GOT3 (cell line): ENCODE measurements around the gene PIMREG.
"Not testable (repeated sequence)": the region's sequence is repeated elsewhere in the genome, so short reads cannot be mapped to it uniquely, and the experiment has no call there.

Experiments
- DNase-seq: peaks from one replicate; lab custom pipeline; 2025; ENCODE audit warnings: mixed read lengths; lab: John Stamatoyannopoulos, UW

The PIMREG gene

DNA sequence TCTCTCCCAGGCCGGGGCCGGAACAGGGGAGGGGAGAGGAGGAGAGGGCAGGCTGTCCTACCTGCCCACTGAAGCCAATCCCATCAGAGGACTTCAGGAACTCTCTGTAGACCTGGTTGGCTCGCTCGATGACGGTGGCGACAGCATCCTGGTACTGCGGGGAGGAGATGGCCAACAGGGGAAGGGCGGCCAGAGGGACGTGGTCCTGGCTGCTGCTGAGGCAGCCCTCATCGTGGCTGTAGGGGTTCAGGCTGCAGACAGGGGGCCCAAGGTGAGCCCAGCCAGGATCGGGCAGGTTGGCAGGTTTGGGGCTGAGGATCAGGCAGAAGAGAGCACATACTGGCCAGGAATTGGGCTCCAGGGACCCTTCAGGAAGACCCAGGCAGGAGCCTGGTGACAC lies 34.2 kb downstream of the PIMREG start:
- no peak for DNase-seq

DNA sequence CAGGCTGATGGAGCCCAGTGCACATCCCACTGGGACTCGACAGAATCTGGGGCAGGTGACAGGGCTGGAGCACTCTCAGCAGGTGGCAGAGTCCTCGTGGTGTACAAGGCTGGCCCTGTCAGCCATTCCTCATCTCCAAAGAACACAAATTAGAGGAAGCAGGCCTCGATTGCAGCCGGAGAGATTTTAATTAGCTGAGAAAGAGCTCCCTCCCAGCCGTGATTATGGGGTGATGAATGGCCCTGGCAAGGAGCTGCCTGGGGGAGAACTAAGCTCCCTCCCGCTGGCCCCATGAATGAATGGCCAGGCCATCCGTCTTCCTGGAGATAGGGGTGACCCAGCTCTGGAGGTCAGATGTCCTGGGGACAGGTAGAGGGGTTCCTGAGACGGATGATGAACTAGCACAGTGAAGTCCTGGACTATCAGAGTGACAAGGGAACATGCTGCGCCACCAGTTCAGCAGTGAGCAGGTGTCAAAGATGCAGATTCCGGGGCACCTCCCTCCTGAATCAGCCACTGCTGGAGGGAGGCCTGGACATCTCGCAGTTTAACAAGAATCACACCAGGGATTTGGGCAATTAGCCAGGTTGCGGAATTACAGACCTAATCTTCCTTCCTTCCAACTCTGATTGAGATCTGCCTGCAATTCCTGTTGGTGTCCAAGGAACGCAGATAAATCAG lies 35.5 kb downstream of the PIMREG start:
- no peak for DNase-seq

DNA sequence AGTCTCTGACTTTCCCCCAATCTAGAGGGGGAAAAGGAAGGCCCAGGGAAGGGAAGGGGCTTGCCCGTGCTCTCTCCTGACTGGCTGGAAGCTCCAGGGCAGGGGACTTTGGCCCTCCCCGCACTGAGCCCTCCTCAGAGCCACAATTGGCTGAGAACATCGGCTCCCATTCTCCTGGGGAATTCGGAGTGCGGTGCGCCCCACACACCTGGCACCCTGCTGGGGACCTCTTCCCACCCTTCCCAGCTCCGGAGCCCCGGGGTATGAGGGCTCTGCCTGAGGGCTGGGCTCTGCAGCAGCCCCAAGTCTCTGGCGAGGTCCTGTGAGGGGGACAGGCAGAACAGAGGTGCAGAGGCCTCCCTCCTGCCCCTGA lies 36.0 kb downstream of the PIMREG start:
- no peak for DNase-seq

DNA sequence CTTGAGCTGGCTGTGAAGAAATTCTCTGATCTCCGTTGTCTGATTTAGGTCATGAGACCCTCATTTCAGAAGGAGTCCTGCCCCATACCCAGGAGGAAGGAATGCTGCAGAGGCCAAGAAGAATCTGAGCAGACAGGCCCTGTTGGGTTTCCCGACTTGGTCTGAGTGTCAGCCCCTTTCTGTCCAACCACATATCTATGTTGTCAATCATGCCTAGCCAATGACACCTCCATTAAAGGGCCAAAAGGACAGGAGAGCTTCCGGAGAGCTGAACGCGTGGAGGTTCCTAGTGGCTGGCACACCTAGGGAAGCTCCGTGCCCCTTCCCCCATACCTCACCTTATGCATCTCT lies 37.8 kb downstream of the PIMREG start:
- no peak for DNase-seq

DNA sequence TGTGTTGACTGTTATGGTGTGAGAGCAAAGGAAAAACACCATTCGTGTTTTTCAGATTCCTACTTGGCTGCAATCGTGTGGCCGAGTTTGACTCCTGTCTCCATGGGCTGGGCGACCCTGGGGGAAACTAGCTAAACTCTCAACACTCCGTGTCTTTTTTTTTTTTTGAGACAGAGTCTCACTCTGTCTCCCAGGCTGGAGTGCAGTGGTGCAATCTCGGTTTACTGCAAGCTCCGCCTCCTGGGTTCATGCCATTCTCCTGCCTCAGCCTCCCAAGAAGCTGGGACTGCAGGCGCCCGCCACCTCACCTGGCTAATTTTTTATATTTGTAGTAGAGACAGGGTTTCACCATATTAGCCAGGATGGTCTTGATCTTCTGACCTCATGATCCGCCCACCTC lies 38.5 kb downstream of the PIMREG start:
- not testable (repeated sequence) for DNase-seq

DNA sequence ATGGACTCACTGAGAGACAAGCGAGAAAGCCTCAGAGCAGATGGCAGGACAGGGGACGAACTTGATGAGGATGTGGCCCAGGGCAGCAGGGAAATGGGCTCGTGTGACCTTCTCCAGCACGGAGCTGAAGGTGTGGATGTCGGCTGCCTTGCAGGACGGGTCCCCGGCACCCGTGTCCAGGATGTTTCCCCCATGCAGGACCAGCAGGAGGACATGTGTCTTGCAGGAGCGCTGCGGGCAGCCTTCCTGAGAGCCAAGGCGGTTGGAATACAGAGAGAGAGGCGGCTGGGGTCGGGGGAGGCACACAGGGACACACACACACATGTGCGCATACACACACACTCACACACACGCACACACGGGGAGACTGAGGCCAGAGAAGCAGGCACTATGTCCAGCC lies 39.3 kb downstream of the PIMREG start:
- no peak for DNase-seq

DNA sequence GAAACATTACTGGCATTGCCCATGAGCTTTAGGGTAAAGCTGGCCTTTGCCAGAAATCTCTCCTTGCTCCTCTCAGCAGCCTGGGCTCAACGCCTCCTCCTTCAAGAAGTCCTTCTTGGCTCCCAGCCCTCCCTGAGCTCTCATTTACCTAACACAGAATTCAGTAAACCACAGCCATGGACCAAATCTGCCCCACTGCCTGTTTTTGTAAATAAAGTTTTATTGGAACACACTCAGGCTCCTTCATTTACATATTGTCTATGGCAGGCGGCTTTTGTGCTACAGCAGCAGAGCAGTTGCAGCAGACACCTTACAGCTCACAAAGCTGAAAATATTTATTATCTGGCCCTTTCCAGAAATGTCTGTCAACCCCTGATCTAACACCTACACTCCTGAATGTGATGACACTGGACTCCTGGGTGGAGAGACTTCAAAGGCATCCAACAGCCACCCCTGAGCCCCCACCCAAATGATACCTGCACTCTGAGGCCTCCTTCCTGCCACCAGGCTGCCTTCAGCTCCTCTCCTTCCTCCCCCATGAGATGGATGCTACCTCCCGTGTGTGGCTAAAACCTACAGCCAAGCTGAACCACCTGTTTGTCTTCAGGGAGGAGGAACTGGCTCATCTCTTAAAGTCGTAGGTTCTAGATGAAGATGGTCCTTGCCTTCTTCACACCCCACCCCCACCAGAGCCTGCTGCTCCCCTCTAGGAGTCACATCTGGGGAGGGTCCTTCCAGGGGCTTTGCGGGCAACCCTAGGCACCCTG lies 41.6 kb downstream of the PIMREG start:
- DNase-seq = no peak

DNA sequence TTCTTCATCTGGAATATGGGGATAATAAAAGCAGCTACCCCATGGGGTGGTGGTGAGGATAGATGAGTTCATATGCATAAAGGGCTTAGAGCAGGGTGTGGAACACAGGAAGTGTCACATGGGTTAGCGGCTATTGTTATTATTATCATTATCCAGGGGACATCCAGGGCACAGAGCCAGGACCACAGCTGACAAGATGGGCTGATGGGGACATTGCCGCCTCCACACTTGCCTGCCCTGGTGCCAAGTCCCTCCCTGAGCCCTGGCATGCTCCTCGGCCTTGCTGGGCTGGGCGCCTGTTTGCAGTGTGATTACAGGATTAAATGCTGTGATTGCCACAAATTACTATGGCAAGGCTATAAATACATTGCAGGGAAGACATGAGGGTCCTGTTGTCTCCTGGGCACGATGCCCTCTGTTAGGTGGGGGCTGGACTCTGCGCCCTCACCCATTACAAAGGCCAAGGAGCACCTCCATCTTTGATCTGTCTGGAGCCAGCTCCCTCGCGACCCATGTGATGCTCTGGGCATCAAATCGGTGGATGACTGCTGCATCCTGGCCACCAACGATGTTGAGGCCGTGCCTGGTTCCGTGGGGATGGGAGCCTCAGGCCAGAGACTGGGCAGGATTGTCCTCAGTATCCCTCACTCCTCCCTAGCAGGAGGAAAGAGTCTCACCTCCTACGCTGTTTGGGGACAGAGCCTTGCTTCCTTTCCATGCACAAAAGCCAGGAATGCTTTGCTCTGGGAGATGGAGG lies 43.2 kb downstream of the PIMREG start:
- DNase-seq = no peak

DNA sequence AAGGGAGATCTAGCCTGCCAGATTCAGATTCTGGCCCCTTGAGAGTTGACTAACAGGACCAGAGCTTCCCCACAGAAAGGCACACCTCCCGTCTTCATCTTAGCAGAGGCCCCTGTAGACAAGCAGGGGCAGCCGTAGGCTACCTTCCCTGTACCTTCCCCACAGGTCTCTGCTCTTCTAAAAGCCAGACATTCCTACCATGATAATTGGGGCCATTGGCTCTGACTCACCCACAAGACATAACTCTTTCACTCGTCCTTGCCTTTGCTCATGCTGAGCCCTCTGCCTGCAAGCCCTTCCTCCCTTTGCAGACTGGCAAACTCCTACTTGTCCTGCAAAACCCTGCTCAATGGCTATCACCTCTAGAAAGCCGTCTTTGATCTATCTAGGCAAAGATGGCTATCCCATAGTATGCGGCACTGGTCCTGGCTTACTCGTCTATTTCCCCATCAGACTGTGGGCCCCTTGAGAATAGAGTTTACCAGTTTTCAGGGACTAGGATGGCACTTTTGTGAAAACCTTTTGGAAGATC lies 43.8 kb downstream of the PIMREG start:
- no peak for DNase-seq

DNA sequence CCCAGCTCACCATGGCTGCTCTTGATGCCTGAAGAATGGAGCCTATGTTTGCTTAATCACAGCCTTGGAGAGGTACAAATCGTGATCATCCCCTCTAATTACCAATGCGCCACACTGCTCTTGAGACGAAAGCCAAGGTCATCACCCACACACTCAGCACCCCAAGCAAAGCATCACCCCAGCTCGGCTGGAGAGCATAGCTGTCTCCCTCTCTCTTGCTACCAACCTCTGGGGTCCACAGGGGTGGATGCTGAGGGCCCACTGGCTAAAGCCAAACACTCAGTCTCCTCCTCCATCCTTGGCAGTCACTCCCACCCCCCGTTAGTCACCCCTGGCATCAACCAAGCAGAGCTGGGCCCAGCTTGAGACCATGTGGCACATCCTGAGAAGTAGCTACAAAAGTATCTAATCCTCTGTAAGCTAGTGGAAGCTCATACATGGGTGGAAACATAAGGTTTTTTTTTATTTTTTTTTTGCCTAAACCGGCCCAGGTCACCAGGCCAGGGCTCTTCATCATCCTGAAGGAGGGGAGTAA lies 44.8 kb downstream of the PIMREG start:
- no peak for DNase-seq

DNA sequence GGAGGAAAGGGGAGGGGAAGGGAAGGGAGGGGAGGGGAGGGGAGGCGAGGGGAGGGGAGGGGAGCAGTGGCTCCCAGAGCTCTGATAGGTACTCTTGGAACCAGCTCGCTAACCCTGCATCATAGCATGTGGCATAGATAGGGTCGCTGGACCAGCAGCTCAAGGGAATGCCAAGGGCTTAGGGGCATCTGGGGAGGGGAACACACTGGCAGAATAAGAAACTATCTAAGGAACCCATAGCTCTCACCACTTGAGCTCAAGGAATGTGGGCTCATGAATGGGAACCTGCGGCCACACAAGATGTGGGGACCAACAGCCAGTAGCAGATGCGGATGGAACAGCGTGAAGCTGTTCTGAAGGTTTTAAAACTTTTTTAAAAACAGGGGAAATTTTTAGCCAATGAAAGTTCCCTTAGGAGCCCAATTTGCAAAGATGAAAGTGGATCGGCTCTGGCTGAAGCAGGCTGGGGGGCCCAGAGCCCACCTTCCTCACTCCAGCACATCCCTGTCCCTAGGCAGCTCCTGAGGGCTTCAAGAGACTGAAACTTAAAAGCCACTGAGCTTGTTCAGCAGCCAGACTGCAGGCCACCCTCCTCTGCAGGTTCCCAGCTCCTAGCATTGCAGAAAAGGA lies 46.9 kb downstream of the PIMREG start:
- no peak for DNase-seq

DNA sequence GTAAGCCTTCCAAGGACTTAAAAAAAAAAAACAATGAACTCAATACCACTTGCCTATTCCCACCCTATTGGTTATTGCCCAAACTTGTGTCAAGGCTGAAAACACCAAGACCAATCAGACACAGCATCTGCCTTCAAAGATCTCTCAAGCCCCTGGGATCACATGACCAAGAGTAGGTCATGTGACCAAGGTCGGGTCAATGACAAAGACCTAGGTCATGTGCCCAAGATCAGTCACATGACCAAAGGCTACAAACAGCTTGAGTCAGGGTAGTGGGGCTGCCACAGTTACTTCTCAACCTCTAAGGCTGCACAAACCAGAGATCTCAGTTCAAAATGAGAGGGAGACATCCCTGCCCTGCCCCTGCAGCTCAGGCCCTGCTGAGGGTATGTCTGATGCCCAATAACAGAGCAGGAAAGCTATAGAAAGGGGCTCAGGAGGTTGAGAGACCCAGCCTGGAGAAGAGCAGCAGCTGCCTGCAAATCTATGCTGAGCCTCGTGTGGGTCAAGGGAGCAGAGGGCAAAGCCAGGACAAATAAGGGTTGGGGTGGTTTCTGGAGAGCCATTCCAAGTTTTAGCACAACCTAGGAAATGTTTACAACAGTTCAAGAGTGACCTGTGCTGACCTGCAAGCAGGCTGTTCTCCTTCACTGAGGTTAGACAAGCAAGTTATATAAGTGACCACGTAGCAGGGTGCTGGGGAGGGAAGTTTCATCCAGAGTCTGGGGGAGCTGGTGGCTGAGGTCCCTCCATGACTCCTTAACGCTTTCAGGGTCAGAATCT lies 48.8 kb downstream of the PIMREG start:
- DNase-seq = no peak

DNA sequence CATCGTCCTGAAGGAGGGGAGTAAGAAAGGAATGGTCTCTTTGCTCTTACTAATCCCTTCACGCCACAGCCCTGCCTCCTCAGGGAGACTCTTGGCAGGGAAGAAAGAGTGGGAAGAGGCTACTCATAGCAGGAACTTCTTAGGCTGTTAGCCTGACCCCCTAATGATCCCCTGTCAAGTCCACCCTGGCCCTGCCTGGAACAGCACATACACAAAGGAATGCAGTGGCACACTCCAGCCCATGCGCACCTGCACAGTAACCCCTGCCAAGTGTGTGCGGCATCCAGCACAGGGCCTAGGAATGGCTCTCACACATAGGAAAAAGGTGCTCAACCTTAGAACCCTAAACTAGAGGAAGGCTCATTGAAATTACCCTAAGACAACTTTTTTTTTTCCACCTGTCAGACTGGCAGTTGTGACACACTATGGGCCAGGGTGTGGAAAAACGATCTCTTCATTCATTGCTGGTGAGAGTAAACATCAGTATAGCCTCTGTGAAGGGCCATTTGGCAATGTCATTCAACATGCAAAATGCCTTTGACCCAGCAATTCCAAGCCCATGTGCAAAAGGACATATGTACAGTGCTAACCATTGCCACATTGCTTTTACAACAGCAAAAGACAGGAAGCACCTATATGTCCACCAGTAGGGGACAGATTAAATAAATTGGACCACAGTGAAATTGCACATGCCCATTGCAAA lies 50.1 kb downstream of the PIMREG start:
- no peak for DNase-seq

DNA sequence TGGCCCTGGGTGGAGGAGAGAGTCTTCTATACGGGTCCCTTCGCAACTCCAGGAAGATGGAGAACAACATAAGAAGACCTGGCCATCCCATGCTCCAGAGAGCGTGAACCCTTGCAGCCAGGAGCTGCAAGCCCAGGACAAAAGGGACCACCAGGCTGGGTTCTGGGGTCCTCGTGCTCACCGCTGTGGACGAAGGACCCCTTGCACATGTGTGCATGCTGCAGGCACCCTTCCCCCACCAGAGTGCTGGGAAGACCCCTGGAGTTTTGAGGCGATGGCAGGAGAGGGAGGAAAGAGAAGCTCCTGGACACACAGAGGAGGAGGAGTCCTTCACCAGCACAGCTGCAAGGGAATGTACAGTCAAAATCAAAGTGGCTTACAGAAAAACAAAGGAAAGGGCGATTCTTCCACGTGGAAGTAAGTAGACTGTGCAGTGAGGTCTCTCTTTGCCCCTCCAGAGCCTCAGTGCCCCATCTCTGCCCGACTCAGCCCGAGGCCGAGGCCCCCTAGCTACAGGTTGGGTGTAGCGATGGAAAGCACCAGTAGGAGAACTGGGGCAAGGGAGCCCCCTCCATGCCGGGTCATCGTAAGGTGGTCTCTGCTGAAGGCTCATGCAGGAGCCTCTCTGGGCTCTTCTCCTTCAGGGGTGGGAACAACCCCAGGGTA lies 51.3 kb downstream of the PIMREG start:
- DNase-seq = no peak

DNA sequence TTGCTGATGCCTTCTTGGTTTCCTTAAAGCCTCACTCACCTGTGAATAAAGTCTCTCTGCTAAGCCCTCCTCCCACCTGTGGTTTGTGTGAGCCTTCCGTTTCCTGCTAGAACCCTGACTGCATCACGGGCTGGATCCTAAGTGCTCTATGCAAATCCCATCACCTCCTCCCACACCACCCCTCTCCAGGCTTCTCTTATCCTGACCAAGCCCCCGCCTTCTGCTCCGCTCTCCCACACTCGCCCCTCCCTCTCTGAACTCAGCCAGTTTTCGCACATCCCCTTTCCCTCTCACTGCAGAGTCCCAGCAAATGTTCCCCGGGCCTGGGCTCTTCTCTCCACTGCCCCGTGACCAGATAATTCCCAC lies 51.8 kb downstream of the PIMREG start:
- DNase-seq = no peak

DNA sequence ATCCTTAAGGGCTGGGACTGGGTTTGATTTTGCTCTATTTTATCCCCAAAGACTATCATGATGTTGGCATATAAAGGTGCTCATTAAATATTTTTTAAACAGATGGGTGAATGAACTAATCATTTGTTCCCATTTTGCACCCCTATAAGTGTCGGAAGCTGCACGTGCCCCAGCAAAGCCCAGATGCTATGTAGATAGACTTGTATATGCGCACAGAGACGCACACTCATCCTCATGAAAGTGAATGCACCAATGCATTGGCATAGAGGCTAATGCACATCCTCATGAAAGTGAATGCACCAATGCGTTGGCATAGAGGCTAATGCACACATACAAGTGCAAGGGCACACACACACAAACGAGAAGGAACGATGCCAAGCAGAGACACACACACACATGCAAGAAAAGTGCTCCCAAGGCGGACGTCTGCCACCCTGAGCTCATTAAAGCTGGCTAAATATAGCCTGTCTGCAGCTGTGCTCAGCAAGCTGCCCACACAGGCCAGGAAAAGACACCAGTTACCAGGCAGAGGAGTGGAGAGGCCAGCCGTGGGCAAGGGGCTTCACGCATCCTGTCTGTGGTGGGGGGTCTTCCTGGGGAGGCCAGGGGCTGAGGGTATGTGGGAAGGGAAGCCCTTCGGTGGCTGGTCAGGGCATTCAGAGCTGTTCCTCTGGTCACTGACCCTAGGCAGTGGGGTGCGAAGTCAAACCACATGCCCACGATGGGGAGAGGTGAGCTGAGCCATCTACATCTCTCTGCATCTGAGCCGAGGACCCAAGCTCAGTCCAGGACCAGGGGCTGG lies 52.6 kb downstream of the PIMREG start:
- no peak for DNase-seq

DNA sequence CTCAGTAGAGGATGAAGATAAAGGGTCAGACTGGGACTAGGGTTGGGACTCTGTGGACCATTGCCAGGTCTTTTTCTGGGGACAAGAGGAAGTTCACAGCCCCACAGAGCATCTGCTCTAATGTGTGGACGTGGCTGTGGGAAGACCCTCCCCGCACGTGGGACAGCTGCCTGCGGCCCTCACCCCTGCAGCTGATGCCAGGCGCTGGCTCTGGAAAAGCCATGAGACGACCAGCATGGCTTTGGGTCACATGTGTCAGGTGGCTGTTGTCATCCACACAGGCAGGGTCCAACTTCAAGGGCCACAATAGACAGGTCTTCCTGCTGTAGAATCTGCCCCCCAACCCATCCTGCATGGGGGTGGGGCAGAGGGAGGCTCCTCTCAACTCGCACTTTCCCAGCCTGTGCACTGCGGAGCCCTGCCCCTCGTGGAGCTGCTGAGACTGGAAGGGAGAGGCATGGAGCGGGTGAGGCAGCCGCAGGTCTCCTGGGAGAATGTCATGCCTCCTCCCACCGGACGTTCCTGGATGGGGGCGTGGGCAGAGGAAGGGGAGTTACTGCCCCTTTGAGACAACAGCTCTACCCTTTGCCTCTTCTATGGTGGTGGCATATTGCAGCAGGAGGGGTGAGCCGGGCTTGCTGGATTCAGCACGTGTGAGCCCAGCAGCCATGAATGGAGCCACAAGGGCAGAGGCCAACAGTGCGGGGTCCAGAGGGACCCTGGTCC lies 53.4 kb downstream of the PIMREG start:
- no peak for DNase-seq

DNA sequence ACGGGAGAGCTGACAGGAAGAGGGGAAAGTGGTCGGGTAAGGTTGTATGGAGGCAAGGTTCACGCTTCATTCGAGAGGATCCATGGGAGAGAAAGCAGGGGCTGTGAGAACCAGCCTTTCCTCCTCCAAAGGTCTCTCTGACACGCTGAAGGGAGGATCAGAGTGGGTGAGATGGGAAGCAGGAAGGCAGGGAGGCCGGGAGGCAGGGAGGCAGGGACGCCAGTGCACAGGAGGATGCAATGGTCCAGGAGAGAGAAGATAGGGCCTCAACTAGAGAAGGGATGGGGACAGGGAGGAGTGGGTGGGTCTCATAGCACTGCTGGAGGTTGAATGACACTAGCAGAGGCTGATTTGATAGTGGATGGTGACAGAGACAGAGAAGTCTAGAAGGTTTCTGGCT lies 54.1 kb downstream of the PIMREG start:
- no peak for DNase-seq
